ENCODE data around the gene GNG10.

- no peak for TF ChIP-seq POLR2A (IDR thresholded peaks at IDR 0.05; ENCODE audit: low read depth, low read length)
- no peak for TF ChIP-seq CTCF (conservative IDR thresholded peaks at IDR 0.05; ENCODE audit: low read depth, low read length)
- TF ChIP-seq SMC3 (IDR thresholded peaks at IDR 0.05; ENCODE audit: low read depth, low read length) = no peak
- no peak for TF ChIP-seq ELK1 (IDR thresholded peaks at IDR 0.05; ENCODE audit: borderline replicate concordance, low read depth, low read length)
- no peak for TF ChIP-seq USF2 (IDR thresholded peaks at IDR 0.05; ENCODE audit: low read depth, low read length)
- no peak for TF ChIP-seq CEBPB (IDR thresholded peaks at IDR 0.05; ENCODE audit: low read depth, low read length)
- TF ChIP-seq MAFK (IDR thresholded peaks at IDR 0.05; ENCODE audit: low read depth, low read length) = no peak
- TF ChIP-seq RFX5 (IDR thresholded peaks at IDR 0.05; ENCODE audit: low read depth, low read length) = no peak
- TF ChIP-seq MXI1 (IDR thresholded peaks at IDR 0.05; ENCODE audit: borderline replicate concordance, low read depth, low read length) = no peak
- no peak for TF ChIP-seq FOS (IDR thresholded peaks at IDR 0.05; ENCODE audit: low read depth, low read length)
- TF ChIP-seq RCOR1 (IDR thresholded peaks at IDR 0.05; ENCODE audit: insufficient replicate concordance, low read length) = no peak
Observed at GRCh38 chr9:111712369-111712768, 51.0 kb downstream of the GNG10 start.

Measured in IMR-90 (cell line).